Endometrial microvascular endothelial cells (primary cell): ENCODE results near the gene RBM10. TPM values are rescaled to one million over a fixed set of nuclear protein-coding genes. Genes with fewer than 3 reads are reported as not detected.

Source experiments
- in situ Hi-C: cut with HindIII; loops from 2 replicates; pipeline ENCODE4 v1.10.0; 2017; ENCODE audit warnings: low sequenced_read_pairs, low pct_unique_long_range_greater_than_20kb; ENCODE audit errors: inconsistent ontology term
- total RNA-seq: library from RNA; depleted of rRNA; stranded (reverse); fragments of >200 nt; gene quantifications from one replicate; pipeline ENCODE4 v1.2.3, GENCODE V29; 2015; ENCODE audit errors: inconsistent ontology term

Gene RBM10
- total RNA-seq, 1 donor from 2014 or later, result 46.3 TPM

DNA sequence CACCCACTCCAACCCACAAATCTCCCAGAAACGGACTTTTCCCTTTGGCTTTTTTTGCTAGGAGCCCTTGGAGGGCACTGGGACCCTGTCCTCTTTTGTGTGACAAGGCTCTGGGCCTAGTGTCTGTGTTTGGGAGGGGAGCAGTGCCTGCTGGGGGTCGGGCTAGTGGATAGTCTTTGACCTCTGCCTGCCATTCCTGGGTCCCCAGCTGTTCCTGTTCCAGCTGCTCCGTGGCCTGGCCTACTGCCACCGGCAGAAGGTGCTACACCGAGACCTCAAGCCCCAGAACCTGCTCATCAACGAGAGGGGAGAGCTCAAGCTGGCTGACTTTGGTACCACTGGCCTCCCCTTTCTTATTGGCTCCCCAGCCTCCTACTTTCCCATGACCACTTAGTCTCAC lies 81.0 kb downstream of the RBM10 start:
- in situ Hi-C loops, result no loop called here

DNA sequence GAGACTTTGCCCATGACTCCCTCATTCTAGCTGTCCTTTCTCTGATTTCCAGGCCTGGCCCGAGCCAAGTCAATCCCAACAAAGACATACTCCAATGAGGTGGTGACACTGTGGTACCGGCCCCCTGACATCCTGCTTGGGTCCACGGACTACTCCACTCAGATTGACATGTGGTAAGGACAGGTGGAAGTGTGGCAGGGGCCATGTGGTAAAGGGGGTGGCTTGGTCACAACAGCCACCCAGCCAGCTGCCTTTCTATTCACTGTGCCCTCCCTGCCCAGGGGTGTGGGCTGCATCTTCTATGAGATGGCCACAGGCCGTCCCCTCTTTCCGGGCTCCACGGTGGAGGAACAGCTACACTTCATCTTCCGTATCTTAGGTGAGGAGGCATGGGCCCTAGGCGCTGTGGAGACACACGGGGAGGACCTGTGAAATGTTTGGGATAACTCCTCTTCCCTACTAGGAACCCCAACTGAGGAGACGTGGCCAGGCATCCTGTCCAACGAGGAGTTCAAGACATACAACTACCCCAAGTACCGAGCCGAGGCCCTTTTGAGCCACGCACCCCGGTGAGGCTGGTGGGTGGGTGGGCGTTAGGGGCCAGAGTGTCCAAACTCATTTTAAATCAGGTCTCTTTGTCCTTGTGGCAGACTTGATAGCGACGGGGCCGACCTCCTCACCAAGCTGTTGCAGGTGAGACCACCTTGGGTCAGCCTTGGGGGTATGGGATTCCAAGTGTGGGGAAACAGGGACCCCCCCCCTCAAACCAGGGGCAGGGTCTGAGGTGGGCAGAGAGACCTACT lies 81.7 kb downstream of the RBM10 start:
- in situ Hi-C loops, result no loop called here

GRCh38 chrX:47227334-47227583 lies 82.2 kb downstream of the RBM10 start:
- in situ Hi-C loops, result no loop called here

DNA sequence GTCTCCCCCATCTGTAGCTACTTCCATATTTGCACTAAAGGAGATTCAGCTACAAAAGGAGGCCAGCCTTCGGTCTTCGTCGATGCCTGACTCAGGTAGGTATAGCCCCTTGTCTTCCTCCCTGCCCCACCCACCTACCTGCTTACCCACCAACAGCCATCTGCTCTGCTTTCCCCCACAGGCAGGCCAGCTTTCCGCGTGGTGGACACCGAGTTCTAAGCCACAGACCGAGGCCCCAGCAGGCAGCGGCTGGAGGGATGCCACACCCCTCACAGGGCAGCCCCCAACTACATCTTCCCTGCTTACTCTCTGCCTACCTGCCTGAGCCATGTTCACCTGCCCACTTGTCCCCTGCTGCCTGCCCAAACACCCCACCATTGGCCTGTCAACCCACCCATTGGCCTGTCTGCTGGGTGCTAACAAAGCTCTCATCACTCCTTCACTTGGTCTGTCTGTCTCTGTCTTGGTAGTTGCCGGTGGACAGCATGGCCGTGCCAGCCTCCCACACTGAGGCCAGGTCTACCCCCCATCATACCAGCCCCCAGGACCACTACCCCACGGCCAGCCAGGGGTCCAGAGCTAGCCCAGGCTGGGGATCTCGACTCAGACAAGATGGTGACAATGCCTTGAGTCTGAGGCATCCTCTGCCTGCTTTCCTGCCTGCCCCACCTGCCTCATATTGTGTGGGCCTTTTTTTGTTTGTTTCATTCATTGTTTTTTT lies 83.7 kb downstream of the RBM10 start:
- in situ Hi-C loops, result no loop called here

DNA sequence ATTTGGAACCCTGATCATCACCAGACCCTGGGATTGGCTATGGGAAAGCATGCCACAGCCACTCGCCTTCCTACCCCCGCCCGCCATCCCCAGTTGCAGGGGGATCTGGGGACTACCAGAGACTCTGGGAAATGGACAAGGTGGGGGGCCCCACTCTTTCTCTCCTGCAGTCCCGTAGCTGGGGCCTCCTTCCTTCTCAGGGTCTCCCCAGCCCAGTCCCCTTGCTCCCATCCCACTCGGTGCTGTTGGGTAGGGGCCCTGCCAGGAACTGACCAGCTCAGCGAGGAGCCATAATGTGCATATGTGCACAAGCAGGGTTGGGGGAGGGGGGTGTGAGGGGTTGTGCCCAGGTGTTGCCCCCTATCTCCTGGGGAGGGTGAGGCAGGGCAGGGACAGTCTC lies 84.4 kb downstream of the RBM10 start:
- in situ Hi-C loops, result no loop called here

DNA sequence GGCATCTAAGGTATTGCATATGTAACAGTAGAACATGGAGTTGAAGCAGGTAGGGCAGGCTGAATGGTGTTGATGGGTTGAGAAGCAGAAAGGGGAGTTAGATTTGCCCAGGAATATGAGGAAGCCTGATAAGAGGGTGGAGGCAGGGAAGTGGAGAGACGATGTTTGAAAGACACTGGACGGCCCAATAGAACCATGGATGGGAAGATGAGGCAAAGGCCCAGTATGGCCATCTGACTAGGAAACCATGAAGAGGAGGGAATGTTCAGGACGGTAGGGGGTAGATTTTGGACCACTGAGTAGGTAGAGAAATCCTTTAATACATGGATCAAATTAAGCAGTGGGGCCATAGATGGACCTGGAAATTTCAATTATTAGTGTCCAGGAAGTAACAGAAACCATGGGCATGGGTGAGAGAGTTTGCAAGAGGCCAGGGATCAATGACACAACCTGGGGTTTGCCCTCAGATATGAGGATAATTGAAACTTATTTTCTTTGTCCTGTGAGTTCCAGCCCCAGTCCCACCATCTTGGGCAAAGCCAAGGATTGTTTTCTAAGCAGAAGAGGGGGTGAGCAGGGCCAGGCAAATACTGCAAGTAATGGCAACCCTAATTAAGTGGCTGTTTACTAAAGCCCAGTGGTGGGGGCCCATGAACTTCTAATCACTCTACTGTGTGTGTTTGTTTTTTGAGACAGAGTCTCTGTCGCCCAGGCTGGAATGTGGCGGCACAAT lies 85.3 kb downstream of the RBM10 start:
- in situ Hi-C loops, result no loop called here

DNA sequence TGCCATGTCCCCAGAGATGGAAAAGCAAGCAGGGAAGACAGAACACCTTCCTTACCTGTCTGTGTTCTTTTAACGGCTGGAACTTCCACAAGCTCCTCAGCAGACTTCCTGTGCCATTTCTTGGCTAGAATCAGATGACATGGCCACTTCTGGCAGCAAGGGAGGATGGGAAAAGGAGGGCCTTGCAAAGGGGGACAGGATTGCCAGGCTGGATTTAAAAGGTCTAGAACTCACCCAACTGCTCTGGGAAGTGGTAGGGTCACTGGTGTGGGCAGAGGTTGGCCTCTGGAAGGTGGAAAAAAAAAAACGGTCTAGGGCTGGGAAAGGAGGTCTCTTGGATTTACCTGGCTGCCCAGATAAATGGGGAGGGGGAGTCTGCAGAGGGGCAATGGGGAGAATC lies 86.1 kb downstream of the RBM10 start:
- in situ Hi-C loops, result no loop called here

DNA sequence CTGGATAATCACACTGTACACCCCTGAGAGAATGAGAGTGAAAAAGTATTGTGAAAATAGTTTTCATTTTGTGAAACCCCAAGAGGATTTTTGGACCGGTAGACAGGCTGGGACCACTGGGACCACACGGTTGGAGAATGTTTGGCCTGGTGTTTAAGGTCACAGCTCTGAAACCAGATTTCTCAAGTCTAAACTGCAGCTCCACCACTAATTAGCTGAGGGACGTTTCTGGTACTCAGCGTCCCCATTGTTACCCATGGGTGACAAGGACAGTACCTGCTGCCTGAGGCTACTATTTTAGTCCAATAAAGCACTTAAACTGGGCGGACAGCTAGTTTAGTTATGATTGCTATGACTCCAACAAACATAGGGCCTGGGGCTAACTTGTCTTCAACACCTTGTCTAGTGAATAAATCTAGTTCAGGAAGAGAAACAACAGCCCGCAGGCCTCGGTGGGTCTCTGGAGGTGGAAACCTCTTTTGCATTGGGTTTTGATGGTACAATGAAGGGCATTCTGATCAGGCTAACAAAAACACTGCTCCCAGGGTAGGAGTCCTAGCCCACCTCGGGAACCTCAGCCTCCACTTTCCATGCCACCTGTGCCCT lies 87.3 kb downstream of the RBM10 start:
- in situ Hi-C loops, result no loop called here

DNA sequence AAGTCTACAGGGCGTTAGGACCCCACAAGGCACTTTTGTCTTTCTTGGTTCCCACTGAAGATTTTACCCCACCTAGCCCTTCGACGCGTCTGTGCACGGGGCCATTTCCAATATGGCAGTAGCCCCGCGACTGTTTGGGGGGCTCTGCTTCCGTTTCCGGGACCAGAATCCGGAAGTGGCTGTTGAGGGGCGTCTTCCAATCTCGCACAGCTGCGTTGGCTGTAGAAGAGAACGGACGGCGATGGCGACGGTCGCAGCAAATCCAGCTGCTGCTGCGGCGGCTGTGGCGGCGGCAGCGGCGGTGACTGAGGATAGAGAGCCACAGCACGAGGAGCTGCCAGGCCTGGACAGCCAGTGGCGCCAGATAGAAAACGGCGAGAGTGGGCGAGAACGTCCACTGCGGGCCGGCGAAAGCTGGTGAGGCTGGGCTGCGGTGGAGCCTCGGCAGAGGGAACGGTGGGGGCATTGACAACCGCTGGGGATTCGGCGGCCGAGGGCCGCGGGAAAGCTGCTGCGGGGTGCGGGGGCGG lies 87.8 kb downstream of the RBM10 start, which contains the start of gene USP11:
TSS of gene USP11 (plus strand) at position 207 of the 530 bp plus-strand sequence. CDS start at position 242, 35 bp downstream.
- in situ Hi-C loops, result no loop called here

GRCh38 chrX:47233333-47234113 lies 88.5 kb downstream of the RBM10 start:
- in situ Hi-C loops, result no loop called here

DNA sequence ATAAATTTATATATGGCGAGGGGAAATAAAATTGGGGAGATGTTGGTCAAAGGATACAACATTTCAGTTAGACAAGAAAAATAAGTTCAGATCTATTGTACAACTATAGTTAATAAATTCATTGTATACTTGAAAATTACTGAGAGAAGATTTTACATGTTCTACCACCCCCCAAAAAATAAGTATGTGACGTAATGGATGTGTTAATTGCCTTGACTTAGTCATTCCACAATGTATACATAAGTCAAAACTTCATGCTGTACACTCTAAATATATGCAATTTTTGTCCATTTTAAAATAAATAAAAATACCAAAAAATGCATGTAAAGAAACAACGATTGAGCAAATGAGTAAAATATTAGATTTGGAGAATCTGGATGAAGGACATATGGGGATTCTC lies 89.6 kb downstream of the RBM10 start:
- in situ Hi-C loops, result no loop called here

- in situ Hi-C loops, result no loop called here
Observed at GRCh38 chrX:47235691-47236103, 90.7 kb downstream of the RBM10 start.

Other genes with a start within 250 kb of the RBM10 start
- 9.7 TPM for gene JADE3, start 232.8 kb upstream of the RBM10 start, total RNA-seq
- not detected for gene RGN, start 66.8 kb upstream of the RBM10 start, total RNA-seq
- 40.3 TPM for gene NDUFB11, start 519 bp upstream of the RBM10 start, total RNA-seq
- gene UBA1, start 48.6 kb downstream of the RBM10 start, total RNA-seq, result 228 TPM
- 115 TPM for gene CDK16, start 73.5 kb downstream of the RBM10 start, total RNA-seq
- 25.9 TPM for gene USP11, start 87.8 kb downstream of the RBM10 start, total RNA-seq
- gene ZNF157, start 225.4 kb downstream of the RBM10 start, total RNA-seq, result not detected